Subcutaneous abdominal adipose tissue (tissue), 5 donors: Measurements from ENCODE around the gene ODC1.
"Not testable (repeated sequence)": the region's sequence is repeated elsewhere in the genome, so short reads cannot be mapped to it uniquely, and the experiment has no call there.

ENCODE experiments used
- H3K27ac ChIP-seq: one replicate; pipeline ENCODE4 v1.7.0; 2013; ENCODE audit warnings: low read depth, mild to moderate bottlenecking, inconsistent platforms, low read length, moderate library complexity
- H3K27me3 ChIP-seq, 5 donors: one replicate each; pipeline ENCODE4 v1.7.0; 2013; ENCODE audit warnings: low read length in 5 of 5, inconsistent platforms in 1 of 5; ENCODE audit not compliant: control insufficient read depth in 5 of 5, insufficient read depth in 4 of 5
- H3K36me3 ChIP-seq, 5 donors: one replicate each; pipeline ENCODE4 v1.7.0; 2013; ENCODE audit warnings: low read length in 5 of 5; ENCODE audit not compliant: control insufficient read depth in 5 of 5, insufficient read depth in 5 of 5
- H3K4me1 ChIP-seq, 5 donors: one replicate each; pipeline ENCODE4 v1.7.0; 2013; ENCODE audit warnings: low read length in 5 of 5, mild to moderate bottlenecking in 3 of 5, moderate library complexity in 1 of 5; ENCODE audit not compliant: control insufficient read depth in 5 of 5, insufficient read depth in 5 of 5
- H3K4me3 ChIP-seq, 5 donors: one replicate each; pipeline ENCODE4 v1.7.0; 2013; ENCODE audit warnings: low read length in 5 of 5, low read depth in 1 of 5
- H3K9ac ChIP-seq, 5 donors: one replicate each; pipeline ENCODE4 v1.7.0; 2013; ENCODE audit warnings: low read length in 5 of 5, mild to moderate bottlenecking in 4 of 5, moderate library complexity in 3 of 5
- H3K9me3 ChIP-seq, 5 donors: one replicate each; pipeline ENCODE4 v1.7.0; 2013; ENCODE audit warnings: low read length in 5 of 5; ENCODE audit not compliant: control insufficient read depth in 5 of 5
- donor health status: healthy.
- donor health status: healthy.
- donor health status: healthy.
- donor health status: healthy.
- donor health status: healthy.

Gene ODC1

DNA sequence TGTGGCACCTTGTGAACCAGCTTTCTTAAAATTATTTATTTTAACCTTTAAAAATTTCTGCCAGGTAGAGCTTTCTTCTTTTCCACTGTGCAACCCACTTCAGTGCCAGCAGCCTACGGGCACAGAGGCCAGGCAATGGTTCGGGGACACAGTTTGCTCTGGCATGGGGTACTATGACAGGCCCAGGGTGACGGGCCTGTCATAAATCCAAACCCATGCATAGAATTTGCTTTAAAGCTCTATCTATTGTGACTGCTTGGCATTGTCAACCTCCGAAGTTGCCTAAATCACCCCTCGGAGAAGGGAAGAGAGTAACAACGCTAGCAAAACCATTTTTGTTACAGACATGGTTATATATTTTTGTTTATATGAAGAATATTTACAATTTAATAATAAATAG lies 1.5 kb downstream of the ODC1 start:
- no peak overlapping the region for H3K9ac ChIP-seq
- H3K27ac ChIP-seq = no peak overlapping the region

DNA sequence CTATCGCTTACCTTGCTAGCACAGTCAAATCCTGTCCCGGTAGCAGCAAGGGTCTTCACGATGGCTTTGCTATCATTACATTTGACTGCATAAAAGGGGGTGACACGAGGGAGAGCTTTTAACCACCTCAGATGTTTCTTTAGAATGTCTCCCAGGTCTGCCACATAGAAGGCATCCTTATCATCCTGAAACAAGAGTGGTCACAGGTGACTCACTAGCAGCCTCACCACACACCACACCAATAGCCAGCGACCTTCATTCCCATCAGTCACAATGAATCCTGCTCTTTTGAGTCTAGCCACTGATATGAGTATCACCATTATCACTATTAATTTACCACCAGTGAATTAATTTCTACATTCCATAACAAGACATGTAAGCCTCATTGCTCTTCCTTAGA lies 3.7 kb downstream of the ODC1 start:
- H3K9me3 ChIP-seq = no peaks in the 10 kb centered on the region
- H3K27ac ChIP-seq = no peak overlapping the region
- no peak overlapping the region for H3K4me3 ChIP-seq
- H3K36me3 ChIP-seq = peaks cover 16 to 54% (median 51%) of the 10 kb centered on the region in 5 donors
- H3K9ac ChIP-seq = no peak overlapping the region
- H3K27me3 ChIP-seq = no peaks in the 10 kb centered on the region
- H3K4me1 ChIP-seq = peaks cover 0 to 24% (median 15%) of the 10 kb centered on the region in 5 donors

More for the DNA sequence above, 1.5 kb downstream of the ODC1 start:
- peaks cover 0 to 32% (median 24%) of the 10 kb centered on the region in 5 donors for H3K4me1 ChIP-seq
- peaks cover 14 to 32% (median 30%) of the 10 kb centered on the region in 5 donors for H3K36me3 ChIP-seq
- H3K4me3 ChIP-seq = no peak overlapping the region
- H3K9me3 ChIP-seq = no peaks in the 10 kb centered on the region
- H3K27me3 ChIP-seq = no peaks in the 10 kb centered on the region

DNA sequence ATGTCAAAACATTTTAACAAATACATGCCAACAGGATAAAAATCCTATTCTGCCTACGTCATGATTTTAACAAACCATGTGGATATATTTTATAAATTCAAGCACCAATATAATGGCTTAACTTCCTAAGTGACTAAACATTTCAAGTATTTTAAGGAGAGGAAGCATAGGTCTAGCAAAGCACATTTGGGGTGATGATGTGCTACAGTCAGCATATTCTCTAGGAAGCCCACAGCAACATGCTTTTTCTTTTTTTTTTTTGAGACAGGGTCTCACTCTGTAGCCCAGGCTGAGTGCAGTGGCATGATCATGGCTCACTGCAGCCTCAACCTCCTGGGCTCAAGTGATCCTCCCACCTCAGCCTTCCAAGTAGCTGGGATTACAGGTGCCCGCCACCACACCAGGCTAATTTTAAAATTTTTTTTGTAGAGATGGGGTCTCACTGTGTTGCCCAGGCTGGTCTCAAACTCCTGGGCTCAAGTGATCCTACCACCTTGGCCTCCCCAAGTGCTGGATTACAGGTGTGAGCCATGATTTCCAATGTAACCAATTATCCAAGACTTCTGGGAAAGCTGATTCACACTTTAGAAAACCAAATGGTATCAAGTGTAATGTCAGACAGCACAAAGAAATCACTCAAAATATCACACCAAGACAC lies 5.5 kb downstream of the ODC1 start:
- H3K9me3 ChIP-seq, H3K9ac ChIP-seq, H3K27ac ChIP-seq, H3K27me3 ChIP-seq, H3K4me3 ChIP-seq: not testable (repeated sequence)
- peaks cover 16 to 55% (median 53%) of the 10 kb centered on the region in 5 donors for H3K36me3 ChIP-seq
- peaks cover 0 to 14% (median 6%) of the 10 kb centered on the region in 5 donors for H3K4me1 ChIP-seq

DNA sequence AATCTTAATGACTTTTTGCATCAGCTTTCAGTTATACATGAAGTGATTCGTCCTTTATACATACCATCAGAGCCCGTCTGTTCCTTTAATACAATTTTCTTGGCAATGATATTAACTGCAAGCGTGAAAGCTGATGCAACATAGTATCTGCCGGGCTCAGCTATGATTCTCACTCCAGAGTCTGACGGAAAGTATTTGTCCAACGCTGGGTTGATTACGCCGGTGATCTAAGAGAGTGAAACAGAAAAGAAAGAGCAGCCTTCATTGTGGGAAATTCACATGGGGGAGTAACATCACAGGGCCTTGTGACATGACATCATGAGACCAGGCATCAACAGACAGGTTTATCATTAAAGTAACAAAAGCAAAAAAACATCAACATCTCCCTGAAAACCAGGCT lies 6.2 kb downstream of the ODC1 start:
- Histone ChIP-seq H3K9me3 (no peaks in the 10 kb centered on the region), H3K36me3 (peaks cover 16 to 55% (median 53%) of the 10 kb centered on the region in 5 donors), H3K4me1 (peaks cover 0 to 7% (median 0%) of the 10 kb centered on the region in 5 donors), H3K9ac (no peak overlapping the region), H3K4me3 (no peak overlapping the region), H3K27ac (no peak overlapping the region), H3K27me3 (no peaks in the 10 kb centered on the region)

DNA sequence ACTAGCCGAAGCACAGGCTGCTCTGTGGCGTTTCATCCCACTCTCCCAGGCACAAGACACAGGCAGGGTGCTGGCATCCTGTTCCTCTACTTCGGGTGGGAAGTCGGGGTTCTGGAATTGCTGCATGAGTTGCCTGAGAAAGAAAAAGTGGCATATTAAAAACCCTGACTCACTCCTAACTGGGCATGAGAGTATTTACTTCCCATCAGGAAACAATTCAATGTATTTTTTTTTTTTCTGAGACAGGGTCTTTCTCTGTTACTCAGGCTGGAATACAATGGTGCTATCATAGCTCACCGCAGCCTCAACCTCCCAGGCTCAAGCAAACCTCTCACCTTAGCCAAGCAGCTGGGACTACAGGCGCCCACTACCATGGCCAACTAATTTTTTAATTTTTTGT lies 7.4 kb downstream of the ODC1 start:
- Histone ChIP-seq H3K36me3 (peaks cover 16 to 55% (median 53%) of the 10 kb centered on the region in 5 donors), H3K4me1 (peaks cover 0 to 5% (median 0%) of the 10 kb centered on the region in 5 donors), H3K27me3 (no peaks in the 10 kb centered on the region), H3K4me3 (no peak overlapping the region), H3K27ac (no peak overlapping the region), H3K9ac (no peak overlapping the region), H3K9me3 (no peaks in the 10 kb centered on the region)

DNA sequence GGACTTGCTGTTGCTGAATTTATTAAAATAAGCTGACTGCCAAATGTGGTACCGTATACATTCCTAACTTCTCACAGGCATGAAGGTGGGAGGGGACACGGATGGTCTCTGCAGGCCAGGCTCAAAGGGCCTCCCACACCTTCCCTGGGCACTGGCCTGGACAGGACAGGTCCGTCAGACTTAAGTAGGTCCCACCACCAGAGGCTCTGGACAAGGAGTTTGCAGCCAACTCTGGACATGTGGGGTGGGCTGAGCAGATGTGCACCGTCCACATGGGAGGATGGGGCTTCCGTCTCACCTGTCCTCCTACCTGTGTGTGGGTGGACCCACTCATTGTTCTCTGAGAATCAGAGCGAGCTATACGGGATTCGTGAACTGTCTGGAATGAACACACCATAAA lies 8.2 kb downstream of the ODC1 start:
- Histone ChIP-seq H3K4me3 (no peak overlapping the region), H3K27ac (no peak overlapping the region), H3K9ac (no peak overlapping the region), H3K9me3 (no peaks in the 10 kb centered on the region), H3K36me3 (peaks cover 16 to 55% (median 53%) of the 10 kb centered on the region in 5 donors), H3K4me1 (peaks cover 0 to 5% (median 0%) of the 10 kb centered on the region in 5 donors), H3K27me3 (no peaks in the 10 kb centered on the region)

DNA sequence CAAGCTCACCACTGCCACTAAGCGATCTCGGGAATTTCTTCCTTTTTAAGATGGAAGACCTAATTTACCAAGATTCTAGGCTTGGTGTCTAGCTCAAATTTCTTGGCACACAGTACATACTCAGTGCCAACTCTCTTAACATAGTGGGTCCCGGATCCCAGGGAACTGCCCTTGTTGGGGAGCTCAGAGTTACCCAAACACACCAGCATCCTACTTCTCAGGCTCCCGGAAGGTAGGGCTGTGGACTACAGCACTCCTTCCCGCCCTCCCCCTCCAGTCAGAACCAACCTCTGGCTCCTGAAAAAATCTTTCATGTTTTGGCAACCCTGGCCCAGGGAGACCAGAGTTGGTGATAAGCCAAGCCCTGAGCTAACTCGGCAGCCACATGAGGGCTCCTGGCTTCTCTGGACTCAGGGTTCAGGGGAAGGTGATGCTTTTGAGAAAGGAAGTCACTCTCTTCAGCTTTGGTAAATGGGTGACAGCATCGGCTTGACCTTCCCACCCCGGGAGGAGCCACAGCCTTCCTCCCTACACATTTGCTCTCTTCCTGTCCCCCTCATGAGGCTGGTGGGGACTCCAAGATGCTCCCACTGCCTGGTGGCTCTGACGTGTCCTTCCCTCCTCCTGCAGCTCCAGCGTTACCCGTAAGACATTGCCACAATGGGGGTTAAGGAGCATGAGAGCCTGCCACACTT lies 8.8 kb downstream of the ODC1 start:
- Histone ChIP-seq H3K9me3 (no peaks in the 10 kb centered on the region), H3K27ac (no peak overlapping the region), H3K9ac (no peak overlapping the region), H3K27me3 (no peaks in the 10 kb centered on the region), H3K4me1 (peaks cover 0 to 5% (median 2%) of the 10 kb centered on the region in 5 donors), H3K36me3 (peaks cover 16 to 51% (median 49%) of the 10 kb centered on the region in 5 donors), H3K4me3 (no peak overlapping the region)

DNA sequence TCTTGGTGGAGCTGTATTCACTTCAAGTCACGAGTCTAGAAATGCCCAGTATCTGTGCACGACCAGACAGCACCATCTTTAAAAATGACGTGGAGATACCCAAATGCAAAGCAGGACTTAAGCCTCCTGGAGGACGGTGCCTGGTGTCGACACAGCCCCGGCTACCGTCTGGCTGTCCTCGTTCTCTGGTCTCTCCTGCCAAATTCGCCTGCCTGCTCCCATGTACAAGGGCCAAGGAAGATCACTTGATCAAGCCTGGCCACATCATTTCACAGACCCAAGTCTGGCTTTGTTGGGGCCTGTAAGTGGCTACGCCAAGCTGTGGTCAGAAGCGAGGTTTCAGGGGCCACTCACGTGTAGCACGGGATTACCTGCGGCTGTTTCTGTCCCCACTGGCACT lies 9.4 kb downstream of the ODC1 start:
- H3K9ac ChIP-seq = no peak overlapping the region
- no peak overlapping the region for H3K4me3 ChIP-seq
- no peaks in the 10 kb centered on the region for H3K9me3 ChIP-seq
- H3K27ac ChIP-seq = no peak overlapping the region
- H3K4me1 ChIP-seq = peaks cover 0 to 5% (median 2%) of the 10 kb centered on the region in 5 donors
- peaks cover 0 to 6% (median 0%) of the 10 kb centered on the region in 5 donors for H3K27me3 ChIP-seq
- peaks cover 11 to 44% (median 43%) of the 10 kb centered on the region in 5 donors for H3K36me3 ChIP-seq

DNA sequence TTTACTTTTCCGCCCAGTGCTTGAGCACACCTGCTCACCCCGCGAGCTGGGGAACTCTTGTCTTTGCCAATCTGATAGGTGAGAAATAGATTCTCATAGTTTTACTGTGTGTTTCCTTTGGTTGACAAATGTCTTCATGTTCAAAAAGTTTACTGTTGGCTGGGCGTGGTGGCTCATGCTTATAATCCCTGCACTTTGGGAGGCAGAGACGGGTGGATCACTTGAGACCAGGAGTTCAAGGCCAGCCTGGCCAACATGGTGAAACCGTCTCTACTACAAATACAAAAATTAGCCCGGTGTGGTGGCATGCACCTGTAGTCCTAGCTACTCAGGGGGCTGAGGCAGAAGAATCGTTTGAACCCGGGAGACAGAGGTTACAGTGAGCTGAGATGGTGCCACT lies 10.3 kb downstream of the ODC1 start:
- H3K9me3 ChIP-seq = no peaks in the 10 kb centered on the region
- peaks cover 0 to 14% (median 3%) of the 10 kb centered on the region in 5 donors for H3K27me3 ChIP-seq
- H3K36me3 ChIP-seq = peaks cover 10 to 36% (median 34%) of the 10 kb centered on the region in 5 donors
- peaks cover 0 to 5% (median 2%) of the 10 kb centered on the region in 5 donors for H3K4me1 ChIP-seq
- no peak overlapping the region for H3K9ac ChIP-seq
- H3K27ac ChIP-seq = no peak overlapping the region
- no peak overlapping the region for H3K4me3 ChIP-seq

DNA sequence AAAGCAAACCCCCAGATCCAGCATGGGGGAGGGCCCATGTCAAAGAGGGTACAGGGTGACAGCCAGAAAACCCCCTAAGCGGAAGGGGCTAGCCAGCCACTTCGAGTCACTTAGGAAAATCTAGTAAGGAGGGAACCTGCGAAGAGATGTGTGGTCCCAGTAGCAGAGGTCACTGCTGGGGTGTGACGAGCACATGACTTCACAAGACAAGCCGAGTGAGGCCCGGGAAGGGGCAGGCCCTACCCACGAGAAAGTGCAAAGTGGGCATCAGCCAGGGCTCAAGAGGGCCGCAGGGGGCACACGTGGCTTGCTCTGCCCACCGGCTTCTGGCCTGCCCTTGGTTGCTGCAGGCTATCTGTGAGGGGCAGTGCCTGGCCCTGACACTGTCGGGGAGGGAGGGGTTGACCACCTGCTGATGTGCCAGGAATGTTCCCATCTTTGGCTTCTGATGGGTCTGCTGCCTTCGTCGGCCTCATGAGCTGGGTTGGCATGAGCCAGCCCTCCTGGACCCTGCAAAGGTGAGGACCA lies 11.5 kb downstream of the ODC1 start:
- H3K9me3 ChIP-seq = no peaks in the 10 kb centered on the region
- peaks cover 0 to 22% (median 3%) of the 10 kb centered on the region in 5 donors for H3K27me3 ChIP-seq
- peaks cover 2 to 24% (median 23%) of the 10 kb centered on the region in 5 donors for H3K36me3 ChIP-seq
- peaks cover 0 to 13% (median 11%) of the 10 kb centered on the region in 5 donors for H3K4me1 ChIP-seq
- no peak overlapping the region for H3K27ac ChIP-seq
- H3K9ac ChIP-seq = no peak overlapping the region
- H3K4me3 ChIP-seq = no peak overlapping the region
